ENCODE measurements around the gene BUB3. TPM values are rescaled to one million over a fixed set of nuclear protein-coding genes. Genes with fewer than 3 reads are reported as not detected.

BUB3 gene
- total and polyA plus RNA-seq, 2 experiments from 2014 or later, result 158 to 170 TPM

DNA sequence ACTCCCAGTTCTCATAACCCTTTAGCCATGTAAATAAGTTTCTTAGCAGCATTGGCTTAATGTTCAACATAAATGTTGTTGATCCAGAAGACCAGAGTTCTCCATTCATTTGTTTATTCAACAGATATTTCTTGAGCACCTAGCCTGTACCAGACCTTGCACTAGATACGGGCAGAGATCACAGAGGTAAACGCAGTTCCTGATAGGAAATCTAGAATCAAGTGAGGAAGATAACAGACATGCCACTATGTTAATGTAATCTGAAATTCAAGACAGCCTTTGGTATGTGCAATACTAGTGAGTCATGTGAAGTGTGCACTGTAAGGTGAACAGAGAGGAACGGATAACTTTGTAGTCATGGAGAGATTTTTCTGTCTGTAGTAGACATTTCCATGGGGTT is 3.0 kb downstream of the BUB3 start:
- no peak overlapping the region for H3K9ac ChIP-seq
- H3K27me3 ChIP-seq (replicated peaks; ENCODE audit: insufficient read depth), result peaks cover 8% of the 10 kb centered on the region
- TF ChIP-seq EZH2 (IDR thresholded peaks at IDR 0.05; ENCODE audit: insufficient read depth, poor library complexity, severe bottlenecking) (no peak), EZH2phosphoT487 (IDR thresholded peaks at IDR 0.05; ENCODE audit: insufficient read depth, low read depth) (no peak)
- in situ Hi-C loops (cut with MboI), result no loop called here
- 0 out of 2 replicates have a peak overlapping the region, but pooled peaks have one; percentile 31 for H3K27ac ChIP-seq
- H3K36me3 ChIP-seq (ENCODE audit: low read depth), result peaks cover 50% of the 10 kb centered on the region
- no peak overlapping the region for H2AFZ ChIP-seq
- 52 to 57% methylated on average over 3 of the region's 3 CpGs for WGBS, 2 experiments (ENCODE audit: low coverage in 1 of 2, low lambda C conversion rate in 2 of 2, missing lambda C conversion rate in 2 of 2)
- peak; percentile 68 for DNase-seq
- H3K4me2 ChIP-seq (ENCODE audit: unreplicated experiment), result peak overlapping the region; percentile 92
- H3K79me2 ChIP-seq (ENCODE audit: insufficient read depth), result peaks cover 80% of the 10 kb centered on the region
- H3K4me3 ChIP-seq, result peak overlapping the region; percentile 99
- H3F3A ChIP-seq (ENCODE audit: insufficient read depth), result peaks cover 30% of the 10 kb centered on the region
- H3K4me1 ChIP-seq (ENCODE audit: insufficient read depth), result peaks cover 38% of the 10 kb centered on the region
- no peaks in the 10 kb centered on the region for H3K9me3 ChIP-seq (ENCODE audit: low read depth)
- H4K20me1 ChIP-seq (ENCODE audit: insufficient read depth), result peaks cover 13% of the 10 kb centered on the region; the same call in 1 of the 2 replicates
- H3K9me2 ChIP-seq (ENCODE audit: insufficient read depth), result no peaks in the 10 kb centered on the region

DNA sequence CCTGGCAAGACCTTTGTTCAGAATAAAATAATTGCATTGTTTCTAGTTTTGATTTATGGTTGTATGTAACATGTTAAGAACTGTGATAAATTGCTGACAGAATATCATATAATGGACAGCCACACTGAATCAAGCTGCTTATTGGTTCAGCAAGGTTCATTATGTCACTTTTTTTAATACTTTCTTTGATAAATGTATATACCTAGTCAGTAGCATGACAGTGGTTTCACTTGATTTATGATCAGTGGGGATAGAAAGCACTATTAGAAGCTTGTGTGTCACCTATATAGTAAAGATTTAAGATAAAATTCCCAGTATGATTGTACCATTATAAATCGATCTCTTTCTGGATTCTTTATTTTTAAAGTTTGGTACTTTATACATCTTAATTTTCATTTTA is 4.5 kb downstream of the BUB3 start:
- Histone ChIP-seq H2AFZ (no peak overlapping the region), H3K9me3 (ENCODE audit: low read depth) (no peaks in the 10 kb centered on the region), H3K27me3 (replicated peaks; ENCODE audit: insufficient read depth) (no peaks in the 10 kb centered on the region), H3K27ac (no peak overlapping the region), H3K9me2 (ENCODE audit: insufficient read depth) (no peaks in the 10 kb centered on the region), H4K20me1 (ENCODE audit: insufficient read depth) (peaks cover 13% of the 10 kb centered on the region; the same call in 1 of the 2 replicates), H3K79me2 (ENCODE audit: insufficient read depth) (peaks cover 95% of the 10 kb centered on the region), H3F3A (ENCODE audit: insufficient read depth) (peaks cover 30% of the 10 kb centered on the region), H3K4me3 (no peak overlapping the region), H3K4me2 (ENCODE audit: unreplicated experiment) (peak overlapping the region; percentile 26), H3K4me1 (ENCODE audit: insufficient read depth) (peaks cover 38% of the 10 kb centered on the region), H3K9ac (no peak overlapping the region), H3K36me3 (ENCODE audit: low read depth) (peaks cover 65% of the 10 kb centered on the region)
- in situ Hi-C loops (cut with MboI), result no loop called here
- WGBS, 2 experiments (ENCODE audit: low coverage in 1 of 2, low lambda C conversion rate in 2 of 2, missing lambda C conversion rate in 2 of 2), result 90 to 98% methylated on average over 1 of the region's 1 CpG
- TF ChIP-seq EZH2phosphoT487 (IDR thresholded peaks at IDR 0.05; ENCODE audit: insufficient read depth, low read depth), result no peak
- no peak for TF ChIP-seq EZH2 (IDR thresholded peaks at IDR 0.05; ENCODE audit: insufficient read depth, poor library complexity, severe bottlenecking)
- no peak for DNase-seq

DNA sequence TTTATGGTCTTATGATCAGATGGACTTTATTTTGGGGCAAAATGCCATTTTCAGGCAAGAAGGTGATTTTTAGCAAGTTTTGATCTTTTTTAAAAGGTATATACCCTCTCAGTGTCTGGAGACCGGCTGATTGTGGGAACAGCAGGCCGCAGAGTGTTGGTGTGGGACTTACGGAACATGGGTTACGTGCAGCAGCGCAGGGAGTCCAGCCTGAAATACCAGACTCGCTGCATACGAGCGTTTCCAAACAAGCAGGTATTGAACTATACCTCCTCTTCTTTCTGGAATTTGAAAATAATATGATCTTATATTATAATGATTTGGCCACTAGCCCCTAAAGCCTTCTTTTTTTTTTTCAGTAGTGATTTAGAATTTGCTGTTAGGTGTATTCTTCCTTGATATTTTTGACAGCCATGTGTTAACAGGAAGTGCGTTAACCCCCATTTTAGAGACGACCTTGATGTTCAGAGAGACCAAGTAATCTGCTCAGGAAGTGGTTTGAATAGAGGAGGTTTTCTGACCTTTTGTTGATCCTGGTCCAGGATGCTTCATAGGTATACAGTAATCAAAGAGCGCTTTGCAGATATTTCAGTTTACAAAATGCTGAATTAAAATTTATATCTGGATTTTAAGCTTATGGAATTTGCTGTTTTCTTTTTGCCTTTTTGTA is 6.2 kb downstream of the BUB3 start:
- WGBS, 2 experiments (ENCODE audit: low coverage in 1 of 2, low lambda C conversion rate in 2 of 2, missing lambda C conversion rate in 2 of 2), result 93% methylated on average over 11 of the region's 11 CpGs
- H3K4me1 ChIP-seq (ENCODE audit: insufficient read depth), result peaks cover 38% of the 10 kb centered on the region
- H3K9ac ChIP-seq, result no peak overlapping the region
- H2AFZ ChIP-seq, result no peak overlapping the region
- peaks cover 13% of the 10 kb centered on the region; the same call in 1 of the 2 replicates for H4K20me1 ChIP-seq (ENCODE audit: insufficient read depth)
- H3K9me3 ChIP-seq (ENCODE audit: low read depth), result no peaks in the 10 kb centered on the region
- no peak overlapping the region for H3K4me2 ChIP-seq (ENCODE audit: unreplicated experiment)
- no peak for DNase-seq
- no peak for TF ChIP-seq EZH2phosphoT487 (IDR thresholded peaks at IDR 0.05; ENCODE audit: insufficient read depth, low read depth)
- in situ Hi-C loops (cut with MboI), result no loop called here
- H3K36me3 ChIP-seq (ENCODE audit: low read depth), result peaks cover 81% of the 10 kb centered on the region
- H3K27ac ChIP-seq, result no peak overlapping the region
- H3K79me2 ChIP-seq (ENCODE audit: insufficient read depth), result peaks cover 100% of the 10 kb centered on the region
- no peaks in the 10 kb centered on the region for H3K9me2 ChIP-seq (ENCODE audit: insufficient read depth)
- H3F3A ChIP-seq (ENCODE audit: insufficient read depth), result peaks cover 24% of the 10 kb centered on the region
- no peaks in the 10 kb centered on the region for H3K27me3 ChIP-seq (replicated peaks; ENCODE audit: insufficient read depth)
- H3K4me3 ChIP-seq, result no peak overlapping the region

DNA sequence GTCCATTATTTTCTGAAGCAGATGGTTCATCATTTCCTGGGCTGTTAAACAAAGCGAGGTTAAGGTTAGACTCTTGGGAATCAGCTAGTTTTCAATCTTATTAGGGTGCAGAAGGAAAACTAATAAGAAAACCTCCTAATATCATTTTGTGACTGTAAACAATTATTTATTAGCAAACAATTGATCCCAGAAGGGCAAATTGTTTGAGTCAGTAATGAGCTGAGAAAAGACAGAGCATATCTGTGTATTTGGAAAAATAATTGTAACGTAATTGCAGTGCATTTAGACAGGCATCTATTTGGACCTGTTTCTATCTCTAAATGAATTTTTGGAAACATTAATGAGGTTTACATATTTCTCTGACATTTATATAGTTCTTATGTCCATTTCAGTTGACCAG is 10.1 kb downstream of the BUB3 start:
- no peaks in the 10 kb centered on the region for H3K9me3 ChIP-seq (ENCODE audit: low read depth)
- peaks cover 5% of the 10 kb centered on the region; the same call in 1 of the 2 replicates for H4K20me1 ChIP-seq (ENCODE audit: insufficient read depth)
- DNase-seq, result no peak
- H3K4me1 ChIP-seq (ENCODE audit: insufficient read depth), result peaks cover 6% of the 10 kb centered on the region
- H3K4me3 ChIP-seq, result no peak overlapping the region
- no peak for TF ChIP-seq EZH2 (IDR thresholded peaks at IDR 0.05; ENCODE audit: insufficient read depth, poor library complexity, severe bottlenecking)
- no peak for TF ChIP-seq EZH2phosphoT487 (IDR thresholded peaks at IDR 0.05; ENCODE audit: insufficient read depth, low read depth)
- WGBS, 2 experiments (ENCODE audit: low coverage in 1 of 2, low lambda C conversion rate in 2 of 2, missing lambda C conversion rate in 2 of 2), result 98 to 100% methylated on average over 2 of the region's 2 CpGs
- H3K9ac ChIP-seq, result no peak overlapping the region
- no peaks in the 10 kb centered on the region for H3K27me3 ChIP-seq (replicated peaks; ENCODE audit: insufficient read depth)
- H3K9me2 ChIP-seq (ENCODE audit: insufficient read depth), result no peaks in the 10 kb centered on the region
- H3K36me3 ChIP-seq (ENCODE audit: low read depth), result peaks cover 69% of the 10 kb centered on the region
- no peaks in the 10 kb centered on the region for H3F3A ChIP-seq (ENCODE audit: insufficient read depth)
- H3K27ac ChIP-seq, result no peak overlapping the region
- no peak overlapping the region for H3K4me2 ChIP-seq (ENCODE audit: unreplicated experiment)
- H2AFZ ChIP-seq, result no peak overlapping the region
- H3K79me2 ChIP-seq (ENCODE audit: insufficient read depth), result peaks cover 90% of the 10 kb centered on the region
- in situ Hi-C loops (cut with MboI), result no loop called here
